ENCODE results near the gene LRRC53. TPM values are rescaled to one million over a fixed set of nuclear protein-coding genes. Genes with fewer than 3 reads are reported as not detected.

The LRRC53 gene
- total and polyA plus RNA-seq, 3 experiments from 2014 or later: not detected

DNA sequence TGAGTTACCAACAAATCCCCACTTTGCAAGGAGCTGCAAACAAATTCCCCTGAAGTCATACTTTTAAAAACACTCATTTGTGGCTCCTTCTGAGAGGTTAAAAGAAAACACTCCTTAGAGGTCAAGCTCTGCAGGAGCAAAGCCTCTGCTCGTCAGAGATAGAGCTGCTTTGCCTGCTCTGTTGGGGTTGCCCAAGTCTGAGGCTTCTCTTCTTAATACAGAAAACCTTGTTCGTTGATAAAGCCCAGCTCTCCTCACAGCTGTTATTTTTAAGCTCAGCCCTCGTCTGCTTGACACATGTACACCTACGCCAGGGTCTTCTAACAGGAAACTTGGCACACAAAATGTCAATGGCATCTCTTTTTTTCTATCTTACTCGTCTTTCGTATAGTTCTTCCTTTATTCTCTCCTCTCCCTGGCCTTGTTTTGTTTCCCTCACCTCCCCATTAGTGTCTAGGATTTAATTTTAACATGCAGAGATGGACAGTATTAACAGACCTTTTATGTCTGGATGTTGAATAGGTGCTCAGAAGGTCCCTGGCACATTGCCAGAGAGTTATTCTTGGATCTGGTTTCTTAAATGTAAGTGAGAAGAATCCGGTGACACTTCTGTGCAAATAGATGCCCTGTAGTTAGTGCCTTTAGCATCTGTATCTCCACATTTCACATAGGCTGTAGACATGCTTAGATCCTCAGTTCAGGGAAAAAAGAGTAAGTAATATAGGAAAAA lies 86.0 kb downstream of the LRRC53 start:
- CTCF ChIA-PET: no interaction called here
- Histone ChIP-seq H3K9me3 (ENCODE audit: low read length) (no peaks in the 10 kb centered on the region), H3K36me3 (ENCODE audit: insufficient read depth, low read length) (no peaks in the 10 kb centered on the region), H3K4me3 (ENCODE audit: low read length) (no peak overlapping the region), H3K27me3 (ENCODE audit: insufficient read depth, low read length, poor library complexity, severe bottlenecking) (no peaks in the 10 kb centered on the region), H3K27ac (ENCODE audit: low read depth, low read length) (no peak overlapping the region), H3K4me1 (ENCODE audit: insufficient read depth, low read length) (no peaks in the 10 kb centered on the region)
- no peaks in the 10 kb centered on the region for H3K36me3 Mint-ChIP-seq
- POLR2A ChIA-PET: no interaction called here
- H3K4me3 Mint-ChIP-seq: no peak overlapping the region
- H3K27me3 Mint-ChIP-seq: no peaks in the 10 kb centered on the region
- H3K9me3 Mint-ChIP-seq: peaks cover 0 to 2% (median 0%) of the 10 kb centered on the region in 5 donors
- H3K4me1 Mint-ChIP-seq: no peaks in the 10 kb centered on the region
- H3K27ac Mint-ChIP-seq: no peak overlapping the region
- DNase-seq: no peak

DNA sequence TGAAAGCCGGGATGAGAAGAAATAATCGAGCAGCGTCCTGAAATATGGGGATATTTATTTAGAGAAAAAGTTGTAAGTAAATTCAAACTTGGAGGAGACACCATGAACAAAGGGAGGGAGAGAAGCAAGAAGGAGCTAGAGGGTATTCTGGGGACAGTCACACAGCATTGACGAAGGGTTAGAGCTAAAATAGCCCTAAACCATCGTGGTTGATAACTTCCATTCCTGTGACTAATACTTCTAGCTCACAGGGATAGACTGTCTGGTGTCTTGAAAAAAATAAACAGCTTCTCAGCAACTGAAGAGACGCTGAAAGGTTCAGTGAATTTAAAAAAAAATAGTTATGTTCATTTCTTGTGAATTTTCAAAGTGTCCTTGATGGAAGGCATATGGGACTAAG lies 86.7 kb downstream of the LRRC53 start:
- Histone ChIP-seq H3K27me3 (ENCODE audit: insufficient read depth, low read length, poor library complexity, severe bottlenecking) (no peaks in the 10 kb centered on the region), H3K36me3 (ENCODE audit: insufficient read depth, low read length) (no peaks in the 10 kb centered on the region), H3K4me3 (ENCODE audit: low read length) (no peak overlapping the region), H3K27ac (ENCODE audit: low read depth, low read length) (no peak overlapping the region), H3K4me1 (ENCODE audit: insufficient read depth, low read length) (no peaks in the 10 kb centered on the region), H3K9me3 (ENCODE audit: low read length) (no peaks in the 10 kb centered on the region)
- H3K27me3 Mint-ChIP-seq: no peaks in the 10 kb centered on the region
- ChIA-PET POLR2A (no interaction called here), CTCF (no interaction called here)
- H3K36me3 Mint-ChIP-seq: no peaks in the 10 kb centered on the region
- H3K9me3 Mint-ChIP-seq: peaks cover 0 to 2% (median 0%) of the 10 kb centered on the region in 5 donors
- no peak overlapping the region for H3K27ac Mint-ChIP-seq
- H3K4me3 Mint-ChIP-seq: no peak overlapping the region
- H3K4me1 Mint-ChIP-seq: no peaks in the 10 kb centered on the region
- no peak for DNase-seq

GRCh38 chr1:74423471-74423870 lies 88.9 kb downstream of the LRRC53 start:
- H3K4me1 ChIP-seq (ENCODE audit: insufficient read depth, low read length): no peaks in the 10 kb centered on the region
- no peak for DNase-seq
- no peak overlapping the region for H3K27ac Mint-ChIP-seq
- no peaks in the 10 kb centered on the region for H3K27me3 ChIP-seq (ENCODE audit: insufficient read depth, low read length, poor library complexity, severe bottlenecking)
- no peaks in the 10 kb centered on the region for H3K36me3 ChIP-seq (ENCODE audit: insufficient read depth, low read length)
- H3K36me3 Mint-ChIP-seq: no peaks in the 10 kb centered on the region
- no peak overlapping the region for H3K4me3 ChIP-seq (ENCODE audit: low read length)
- ChIA-PET CTCF (no interaction called here), POLR2A (no interaction called here)
- H3K27me3 Mint-ChIP-seq: no peaks in the 10 kb centered on the region
- no peaks in the 10 kb centered on the region for H3K9me3 ChIP-seq (ENCODE audit: low read length)
- H3K27ac ChIP-seq (ENCODE audit: low read depth, low read length): no peak overlapping the region
- peaks cover 0 to 2% (median 0%) of the 10 kb centered on the region in 5 donors for H3K9me3 Mint-ChIP-seq
- H3K4me3 Mint-ChIP-seq: no peak overlapping the region
- no peaks in the 10 kb centered on the region for H3K4me1 Mint-ChIP-seq

- H3K4me1 Mint-ChIP-seq: no peaks in the 10 kb centered on the region
- no peaks in the 10 kb centered on the region for H3K27me3 Mint-ChIP-seq
- H3K9me3 Mint-ChIP-seq: peaks cover 0 to 2% (median 0%) of the 10 kb centered on the region in 5 donors
- Histone ChIP-seq H3K9me3 (ENCODE audit: low read length) (no peaks in the 10 kb centered on the region), H3K4me3 (ENCODE audit: low read length) (no peak overlapping the region), H3K27ac (ENCODE audit: low read depth, low read length) (no peak overlapping the region), H3K4me1 (ENCODE audit: insufficient read depth, low read length) (no peaks in the 10 kb centered on the region), H3K36me3 (ENCODE audit: insufficient read depth, low read length) (no peaks in the 10 kb centered on the region), H3K27me3 (ENCODE audit: insufficient read depth, low read length, poor library complexity, severe bottlenecking) (no peaks in the 10 kb centered on the region)
- no peaks in the 10 kb centered on the region for H3K36me3 Mint-ChIP-seq
- ChIA-PET CTCF (no interaction called here), POLR2A (no interaction called here)
- H3K27ac Mint-ChIP-seq: no peak overlapping the region
- H3K4me3 Mint-ChIP-seq: no peak overlapping the region
- no peak for DNase-seq
Measured at GRCh38 chr1:74422421-74423292, 89.8 kb downstream of the LRRC53 start.

- no peaks in the 10 kb centered on the region for H3K4me1 Mint-ChIP-seq
- H3K36me3 Mint-ChIP-seq: no peaks in the 10 kb centered on the region
- Histone ChIP-seq H3K4me1 (ENCODE audit: insufficient read depth, low read length) (no peaks in the 10 kb centered on the region), H3K27me3 (ENCODE audit: insufficient read depth, low read length, poor library complexity, severe bottlenecking) (no peaks in the 10 kb centered on the region), H3K36me3 (ENCODE audit: insufficient read depth, low read length) (no peaks in the 10 kb centered on the region), H3K9me3 (ENCODE audit: low read length) (no peaks in the 10 kb centered on the region), H3K27ac (ENCODE audit: low read depth, low read length) (no peak overlapping the region), H3K4me3 (ENCODE audit: low read length) (no peak overlapping the region)
- H3K27ac Mint-ChIP-seq: no peak overlapping the region
- no peak overlapping the region for H3K4me3 Mint-ChIP-seq
- CTCF ChIA-PET: no interaction called here
- H3K9me3 Mint-ChIP-seq: peaks cover 0 to 2% (median 0%) of the 10 kb centered on the region in 5 donors
- DNase-seq: no peak
- POLR2A ChIA-PET: no interaction called here
- no peaks in the 10 kb centered on the region for H3K27me3 Mint-ChIP-seq
Measured at GRCh38 chr1:74420467-74420866, 91.9 kb downstream of the LRRC53 start.

Other genes with a start within 250 kb of the LRRC53 start
- gene ERICH3, start 161.2 kb upstream of the LRRC53 start, total RNA-seq: not detected
- not detected for gene ERICH3, start 161.2 kb upstream of the LRRC53 start, polyA plus RNA-seq
- gene CRYZ, start 220.4 kb upstream of the LRRC53 start, total RNA-seq: 10 to 100 TPM; 13.1 to 13.7 TPM
- 51.7 TPM for gene CRYZ, start 220.4 kb upstream of the LRRC53 start, polyA plus RNA-seq
- gene TYW3, start 220.5 kb upstream of the LRRC53 start, total RNA-seq: 10 to 100 TPM; 40.3 to 42.0 TPM
- 15.0 TPM for gene TYW3, start 220.5 kb upstream of the LRRC53 start, polyA plus RNA-seq